HUDEP-2 (cell line): Measurements from ENCODE around the gene SUSD5.
A peak's percentile ranks its signal among the peaks of the same experiment; 100 is the strongest.
"Not testable (repeated sequence)": the region's sequence is repeated elsewhere in the genome, so short reads cannot be mapped to it uniquely, and the experiment has no call there.

ENCODE experiments used
- DNase-seq, 76 experiments: peaks; one replicate each; lab custom pipeline; 2025; ENCODE audit not compliant: unreplicated experiment in 76 of 76; lab: John Stamatoyannopoulos, UW

The SUSD5 gene

GRCh38 chr3:33155301-33155700 is 63.3 kb downstream of the SUSD5 start:
- DNase-seq: no peak

DNA sequence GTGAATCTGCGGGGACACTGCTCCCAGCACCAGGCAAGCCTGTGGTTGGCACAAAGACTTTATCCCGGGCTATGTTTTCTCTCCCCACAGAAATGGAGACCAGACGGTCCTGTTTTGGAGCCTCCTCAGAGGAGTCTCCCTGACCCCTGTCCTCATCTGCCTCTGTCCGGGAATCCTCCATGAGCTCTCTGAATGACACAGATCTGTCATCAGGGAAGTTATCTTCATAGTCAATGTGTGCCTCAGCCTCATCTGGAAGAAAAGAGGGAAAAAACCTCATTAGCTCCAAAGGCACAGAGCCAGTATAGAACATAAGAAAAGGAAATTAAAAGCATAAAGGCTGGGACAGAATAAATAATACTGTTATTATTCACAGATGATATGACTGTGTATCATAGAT is 64.8 kb downstream of the SUSD5 start:
- no peak for DNase-seq

DNA sequence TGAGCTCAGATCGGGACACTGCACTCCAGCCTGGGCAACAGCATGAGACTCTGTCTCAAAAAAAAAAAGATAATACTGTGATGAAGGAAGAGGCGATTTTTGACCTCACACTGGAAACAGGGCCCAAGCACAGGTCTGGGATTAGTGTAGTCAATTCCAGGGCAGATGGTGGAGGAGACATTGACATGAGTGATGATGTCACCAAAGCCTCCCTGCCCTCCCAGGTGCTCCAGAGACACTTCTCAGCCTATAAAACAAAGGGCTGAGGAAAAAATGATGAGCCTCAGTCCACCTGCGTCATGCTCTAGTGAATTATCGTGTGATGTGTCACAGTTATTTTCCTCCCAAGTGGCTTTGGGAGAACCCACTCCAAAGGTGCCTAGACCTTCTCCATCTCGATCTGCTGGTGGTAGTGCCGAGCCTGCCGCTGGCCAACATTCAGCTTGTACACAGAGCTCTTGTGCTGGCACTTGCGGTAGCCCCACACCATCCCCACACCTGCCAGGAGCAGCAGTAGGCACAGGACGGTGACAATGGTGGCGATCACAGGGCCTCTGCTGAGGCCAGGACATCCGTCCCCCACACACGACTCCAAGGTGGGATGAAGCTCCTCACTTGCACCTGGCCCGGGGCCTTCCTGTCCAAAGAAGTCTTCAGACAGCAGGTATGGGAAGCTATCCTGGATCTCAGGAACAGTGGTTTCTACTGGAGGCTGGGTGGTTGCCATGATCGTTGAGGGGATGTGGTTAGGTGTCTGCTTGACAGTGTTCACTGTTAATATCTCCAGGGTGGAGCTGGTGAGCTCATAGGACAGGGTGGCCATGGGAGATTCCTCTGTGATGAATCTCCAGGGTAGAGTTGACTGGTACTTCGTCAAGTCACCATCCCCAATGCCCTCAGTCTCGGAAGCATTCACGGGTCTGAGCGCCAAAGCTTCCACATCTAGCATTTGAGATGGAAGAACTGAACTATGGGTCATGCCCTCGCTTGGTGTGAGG is 65.9 kb downstream of the SUSD5 start:
- DNase-seq: no peak

DNA sequence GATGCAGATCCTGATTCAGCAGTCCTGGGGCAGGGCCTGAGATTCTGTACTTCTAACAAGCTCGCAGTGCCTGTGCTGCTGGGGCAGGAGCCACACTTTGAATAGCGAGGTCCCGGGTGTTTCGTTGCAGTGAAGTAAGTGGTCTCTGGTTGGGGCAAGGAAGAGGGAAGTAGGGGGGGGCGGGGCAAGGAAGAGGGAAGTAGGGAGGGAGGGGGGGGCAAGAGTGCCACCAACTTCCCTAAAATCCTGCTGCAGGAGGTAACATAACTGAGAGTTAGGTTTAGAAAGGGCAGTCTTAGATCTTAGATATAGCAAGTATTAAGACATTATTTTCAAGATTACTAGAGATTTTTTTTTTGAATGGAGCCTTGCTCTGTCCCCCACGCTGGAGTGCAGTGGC is 69.3 kb downstream of the SUSD5 start:
- DNase-seq: no peak

- no peak for DNase-seq
These were observed 71.7 kb downstream of the SUSD5 start for GRCh38 chr3:33146791-33147445.

GRCh38 chr3:33145901-33146580 is 72.6 kb downstream of the SUSD5 start:
- DNase-seq: no peak

GRCh38 chr3:33145221-33145900 is 73.2 kb downstream of the SUSD5 start:
- DNase-seq: no peak

- peak in 26 of 76 experiments; percentile 2 to 41 (median 12) for DNase-seq
These were observed 74.2 kb downstream of the SUSD5 start for GRCh38 chr3:33144433-33144832.

GRCh38 chr3:33141006-33141405 is 77.6 kb downstream of the SUSD5 start:
- DNase-seq: no peak

DNA sequence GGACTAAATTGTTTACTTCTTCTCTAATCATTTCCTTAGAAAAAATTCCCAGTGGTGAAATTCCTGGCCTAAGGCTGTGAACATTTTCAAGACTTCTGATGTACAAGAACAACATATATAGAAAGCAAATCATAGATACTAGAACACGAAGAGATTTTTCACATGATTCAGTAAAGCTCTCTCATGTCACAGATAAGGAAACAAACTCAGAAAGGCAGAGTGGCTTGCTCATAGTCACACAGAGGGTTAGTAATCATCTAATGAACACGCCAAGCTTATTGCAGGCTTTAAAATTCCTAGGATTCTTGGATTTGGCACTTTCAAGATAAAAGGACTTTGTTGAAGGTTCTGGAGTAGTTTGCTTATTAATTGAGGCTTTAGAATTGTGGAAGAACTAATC is 78.6 kb downstream of the SUSD5 start:
- no peak for DNase-seq

- not testable (repeated sequence) for DNase-seq
These were observed 79.5 kb downstream of the SUSD5 start for GRCh38 chr3:33139006-33139623.

- no peak for DNase-seq
These were observed 80.9 kb downstream of the SUSD5 start for GRCh38 chr3:33137691-33138090.

DNA sequence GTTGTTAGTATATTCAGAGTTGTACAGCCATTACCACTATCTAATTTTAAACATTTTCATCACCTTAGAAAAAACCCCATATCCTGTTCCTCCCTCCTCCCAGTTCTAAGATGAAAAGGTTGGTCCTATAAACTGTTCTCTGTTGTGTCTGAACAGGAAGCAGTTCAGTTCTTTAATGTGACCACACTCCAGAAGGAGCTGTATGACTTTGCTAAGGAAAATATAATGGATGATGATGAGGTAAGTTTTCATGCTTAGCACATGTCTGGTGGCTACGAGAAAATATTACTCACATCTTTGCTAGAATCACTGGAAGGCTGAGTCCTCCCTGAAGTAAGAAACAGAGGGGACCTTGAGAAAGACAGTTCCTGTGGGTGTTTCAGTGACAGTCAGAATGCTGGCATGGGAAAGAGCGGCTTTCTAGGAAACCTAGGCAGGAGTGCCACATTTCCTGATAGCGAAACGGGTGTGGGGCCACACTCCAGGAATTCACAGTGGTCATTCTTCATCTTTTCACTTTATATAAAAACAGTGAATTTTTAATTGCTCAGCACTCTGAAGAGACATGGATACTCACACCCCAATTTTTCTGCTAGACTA is 84.5 kb downstream of the SUSD5 start:
- DNase-seq: no peak

- DNase-seq: no peak
These were observed 86.6 kb downstream of the SUSD5 start for GRCh38 chr3:33132019-33132360.

DNA sequence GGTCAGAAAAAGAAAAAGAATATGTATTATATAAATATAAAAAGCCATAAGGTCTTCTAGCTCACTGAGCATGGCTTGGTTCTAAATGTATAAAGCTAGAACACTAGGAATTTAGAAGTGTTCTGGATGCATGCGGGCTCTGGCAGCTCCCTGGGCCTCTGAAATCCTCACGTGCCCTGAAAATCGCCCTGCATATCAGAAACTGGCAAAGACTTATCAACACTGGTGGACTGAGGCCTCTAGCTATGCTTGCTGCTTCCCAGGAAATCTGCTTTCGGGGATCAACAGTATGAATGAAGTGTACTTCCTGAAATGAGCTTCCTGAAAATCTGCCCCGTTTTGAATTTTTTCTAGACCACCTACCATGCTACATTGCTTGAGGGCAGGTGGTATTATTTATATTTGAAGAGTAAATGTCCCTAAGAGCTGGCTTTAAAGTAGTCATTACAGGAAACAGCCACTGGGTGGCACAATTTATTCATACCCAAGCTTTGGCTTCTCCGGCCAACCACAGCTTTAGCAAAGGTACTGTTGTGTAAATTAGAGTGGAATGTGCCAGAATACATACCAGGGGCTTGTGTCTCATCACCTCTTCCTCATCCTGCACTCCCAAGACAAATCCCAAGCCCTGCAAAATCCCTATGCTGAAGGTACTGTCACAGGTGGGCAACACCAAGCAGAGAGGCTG is 87.1 kb downstream of the SUSD5 start:
- peak in 62 of 76 experiments; percentile 2 to 71 (median 28) for DNase-seq

DNA sequence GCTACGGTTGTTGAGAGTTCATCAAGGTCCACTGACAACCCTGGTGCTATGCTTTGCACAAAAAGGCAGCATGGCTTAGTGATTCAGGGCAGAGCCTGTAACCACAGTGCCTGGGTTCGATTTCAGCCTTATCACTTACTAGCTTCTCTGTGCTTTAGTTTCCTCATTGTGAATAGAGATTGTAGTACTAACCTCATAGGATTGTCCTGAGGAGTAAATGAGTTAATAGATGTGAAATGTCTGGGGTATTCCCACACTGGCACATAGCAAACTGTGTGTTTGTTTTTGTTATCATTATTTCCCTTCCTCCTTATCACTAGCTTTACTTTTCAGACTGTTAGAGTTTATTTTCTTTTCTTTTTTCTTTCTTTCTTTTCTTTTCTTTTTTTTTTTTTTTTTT is 88.5 kb downstream of the SUSD5 start:
- peak in 2 of 76 experiments; percentile 1 to 8 for DNase-seq

DNA sequence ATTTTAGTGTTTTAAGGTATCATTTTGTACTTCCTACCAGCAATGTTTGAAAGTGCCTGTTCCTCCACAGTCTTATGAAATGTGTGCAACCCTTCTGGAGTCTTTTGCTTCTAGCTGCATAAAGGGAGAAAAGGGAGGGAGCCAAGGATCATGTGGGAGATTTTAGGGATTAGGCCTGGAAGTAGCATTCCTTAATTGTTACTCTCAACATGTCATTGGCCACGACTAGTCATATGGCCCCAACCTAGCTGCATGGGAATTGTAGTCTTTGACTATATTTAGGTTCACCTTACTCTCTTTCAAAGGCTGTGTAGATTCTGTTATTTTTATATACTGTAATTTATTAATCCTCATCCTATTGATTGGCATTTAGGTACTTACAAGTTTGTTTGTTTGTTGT is 89.9 kb downstream of the SUSD5 start:
- DNase-seq: no peak

- no peak for DNase-seq
These were observed 92.8 kb downstream of the SUSD5 start for GRCh38 chr3:33125840-33126239.

DNA sequence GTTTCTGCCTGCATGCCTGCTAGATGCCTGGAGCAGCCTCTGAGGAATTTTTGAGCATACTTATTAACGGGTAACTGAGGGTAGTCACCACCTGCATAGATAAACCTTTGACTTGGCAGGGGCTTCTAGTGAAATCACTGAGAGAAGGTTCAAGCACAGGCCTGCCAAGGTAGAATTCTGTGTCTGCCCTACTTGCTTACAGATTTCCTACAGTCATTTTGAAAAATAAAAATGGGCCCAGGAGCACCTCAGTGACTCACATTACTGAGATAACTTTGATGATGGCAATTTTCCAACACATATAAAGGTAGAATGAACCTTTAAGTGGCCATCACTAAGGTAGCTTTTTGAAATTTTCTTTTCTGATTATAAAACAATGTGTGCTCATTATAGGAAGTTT is 94.0 kb downstream of the SUSD5 start:
- DNase-seq: no peak
